B cell (primary cell): ENCODE results near the gene SRCAP. TPM values are rescaled to one million over a fixed set of nuclear protein-coding genes. Genes with fewer than 3 reads are reported as not detected.

Source experiments
- ATAC-seq: fragments of 200-7000 bp; cut with Tn5 transposase; one replicate; pipeline ENCODE4 v1.10.0; 2021; ENCODE audit warnings: low read depth, mild to moderate bottlenecking, moderate number of reproducible peaks, moderate library complexity
- CTCF ChIA-PET: fragments of 350-600 bp; sonication (Branson Sonifier 250); formaldehyde crosslinking; loops from one replicate; lab custom pipeline; 2021; ENCODE audit warnings: antibody characterized with exemption, inconsistent platforms; lab: Charles Lee
- POLR2A ChIA-PET: fragments of 350-600 bp; sonication (Branson Sonifier 250); formaldehyde crosslinking; loops from one replicate; lab custom pipeline; 2021; ENCODE audit warnings: antibody characterized with exemption; lab: Charles Lee
- DNase-seq: peaks from one replicate; pipeline ENCODE4 v3.0.0; 2013
- H2AFZ ChIP-seq: 2 replicates; pipeline ENCODE4 v1.6.1; 2012; ENCODE audit warnings: mild to moderate bottlenecking, low read depth, low read length; ENCODE audit not compliant: insufficient read depth, poor library complexity, severe bottlenecking
- H3K27ac ChIP-seq, 2 donors: 1 replicate in 1 of 2; 2 replicates in 1 of 2; pipeline ENCODE4 v1.5.1; 2012 to 2013; ENCODE audit warnings: low read length in 2 of 2, mild to moderate bottlenecking in 2 of 2, moderate library complexity in 1 of 2
- H3K27me3 ChIP-seq, 4 experiments: fragments of 200-600 bp in 1 of 4; sonication (generic) in 1 of 4; replicated peaks in 1 of 4; 1 replicate in 2 of 4; 2 replicates in 2 of 4; pipeline versions ENCODE4 v1.6.1 to v1.7.0; 2013 to 2016; ENCODE audit warnings: low read length in 3 of 4, mild to moderate bottlenecking in 2 of 4, mixed read lengths in 1 of 4, moderate library complexity in 1 of 4; ENCODE audit not compliant: insufficient read depth in 4 of 4, control insufficient read depth in 3 of 4; ENCODE audit errors: control extremely low read depth in 1 of 4
- H3K36me3 ChIP-seq, 2 experiments: replicated peaks in 1 of 2; 1 replicate in 1 of 2; 2 replicates in 1 of 2; pipeline versions ENCODE4 v1.6.1 to v1.7.1; 2013; ENCODE audit warnings: low read length in 1 of 2; ENCODE audit not compliant: insufficient read depth in 2 of 2, control insufficient read depth in 1 of 2; ENCODE audit errors: control extremely low read depth in 1 of 2, extremely low read depth in 1 of 2
- H3K4me1 ChIP-seq, 2 donors: fragments of 200-600 bp in 1 of 2; sonication (generic) in 1 of 2; 1 replicate in 1 of 2; 2 replicates in 1 of 2; pipeline versions ENCODE4 v1.5.1 to v1.6.1; 2013 to 2017; ENCODE audit warnings: low read length in 2 of 2; ENCODE audit not compliant: control insufficient read depth in 2 of 2, insufficient read depth in 2 of 2
- H3K4me2 ChIP-seq: replicated peaks from 2 replicates; pipeline ENCODE3; 2012; ENCODE audit warnings: mild to moderate bottlenecking, low read depth, low read length; ENCODE audit not compliant: poor library complexity, severe bottlenecking
- H3K4me3 ChIP-seq, 5 experiments: fragments of 200-600 bp in 1 of 5; sonication (generic) in 1 of 5; 1 replicate in 3 of 5; 2 replicates in 2 of 5; pipeline versions ENCODE4 v1.5.1 to v1.7.0; 2011 to 2016; ENCODE audit warnings: low read length in 4 of 5, mild to moderate bottlenecking in 4 of 5, low read depth in 2 of 5, control low read depth in 1 of 5, moderate library complexity in 1 of 5; ENCODE audit not compliant: insufficient read depth in 1 of 5; ENCODE audit errors: control extremely low read depth in 1 of 5, extremely low read depth in 1 of 5
- H3K79me2 ChIP-seq: fragments of 200-600 bp; sonication (generic); one replicate; pipeline ENCODE4 v1.6.0; 2016; ENCODE audit warnings: low read length; ENCODE audit not compliant: control insufficient read depth, insufficient read depth
- H3K9ac ChIP-seq: fragments of 200-600 bp; sonication (generic); 2 replicates; pipeline ENCODE4 v1.6.1; 2017; ENCODE audit warnings: mild to moderate bottlenecking, low read length, moderate library complexity
- H3K9me3 ChIP-seq, 3 donors: one replicate each; pipeline versions ENCODE4 v1.6.1 to v1.7.1; 2013; ENCODE audit warnings: low read length in 2 of 3; ENCODE audit not compliant: control insufficient read depth in 2 of 3, insufficient read depth in 1 of 3; ENCODE audit errors: control extremely low read depth in 1 of 3
- H4K20me1 ChIP-seq: 2 replicates; pipeline ENCODE4 v1.6.0; 2012; ENCODE audit warnings: mild to moderate bottlenecking, low read length; ENCODE audit not compliant: insufficient read depth, control insufficient read depth, poor library complexity, severe bottlenecking
- H3K27ac Mint-ChIP-seq: one replicate; pipeline ENCODE4 v1.8.0; 2021; ENCODE audit warnings: mixed read lengths
- H3K27me3 Mint-ChIP-seq: one replicate; pipeline ENCODE4 v1.8.0; 2021; ENCODE audit warnings: mixed read lengths
- H3K4me1 Mint-ChIP-seq: one replicate; pipeline ENCODE4 v1.8.0; 2021; ENCODE audit warnings: mixed read lengths
- H3K4me3 Mint-ChIP-seq: one replicate; pipeline ENCODE4 v1.8.0; 2021; ENCODE audit warnings: mixed read lengths
- H3K9me3 Mint-ChIP-seq: one replicate; pipeline ENCODE4 v1.8.0; 2022; ENCODE audit warnings: mixed read lengths; ENCODE audit not compliant: insufficient read depth
- EZH2 ChIP-seq: IDR thresholded peaks from 2 replicates; pipeline ENCODE4 v1.6.1; 2012; ENCODE audit warnings: borderline replicate concordance, low read depth, mild to moderate bottlenecking, moderate library complexity, low read length; ENCODE audit not compliant: insufficient read depth, poor library complexity, severe bottlenecking
- WGBS: methylation state at CpG from one replicate; pipeline ENCODE4 v1.1.5; 2013; ENCODE audit warnings: missing lambda C conversion rate; ENCODE audit not compliant: insufficient coverage; 5-methylcytosine and 5-hydroxymethylcytosine counted together
- intact Hi-C: fragments of 100-400 bp; cut with micrococcal nuclease; formaldehyde crosslinking; loops from one replicate; pipeline ENCODE4 v1.10.0; 2022
- polyA plus RNA-seq: library from polyadenylated mRNA; depleted of rRNA; stranded (reverse); fragments of >200 nt; gene quantifications from 2 replicates; pipeline ENCODE4 v1.2.3, GENCODE V29; 2012
- total RNA-seq, 2 donors: library from RNA; stranded (reverse); fragments of 120-200 nt in 1 of 2; gene quantifications; 1 replicate in 1 of 2; 2 replicates in 1 of 2; pipeline versions ENCODE4 v1.2.3 to v1.2.4, GENCODE V29; 2013 to 2022
- TF ChIP-seq, protein P1 (sequence below): fragments of 200-600 bp; IDR thresholded peaks from one replicate; pipeline ENCODE4 v1.8.0; 2022; ENCODE audit warnings: antibody characterized with exemption, mild to moderate bottlenecking

SRCAP gene
- total and polyA plus RNA-seq, 2 donors (not counting 1 experiment from before 2014, with no cell fraction given) = 20.9 to 145 TPM

DNA sequence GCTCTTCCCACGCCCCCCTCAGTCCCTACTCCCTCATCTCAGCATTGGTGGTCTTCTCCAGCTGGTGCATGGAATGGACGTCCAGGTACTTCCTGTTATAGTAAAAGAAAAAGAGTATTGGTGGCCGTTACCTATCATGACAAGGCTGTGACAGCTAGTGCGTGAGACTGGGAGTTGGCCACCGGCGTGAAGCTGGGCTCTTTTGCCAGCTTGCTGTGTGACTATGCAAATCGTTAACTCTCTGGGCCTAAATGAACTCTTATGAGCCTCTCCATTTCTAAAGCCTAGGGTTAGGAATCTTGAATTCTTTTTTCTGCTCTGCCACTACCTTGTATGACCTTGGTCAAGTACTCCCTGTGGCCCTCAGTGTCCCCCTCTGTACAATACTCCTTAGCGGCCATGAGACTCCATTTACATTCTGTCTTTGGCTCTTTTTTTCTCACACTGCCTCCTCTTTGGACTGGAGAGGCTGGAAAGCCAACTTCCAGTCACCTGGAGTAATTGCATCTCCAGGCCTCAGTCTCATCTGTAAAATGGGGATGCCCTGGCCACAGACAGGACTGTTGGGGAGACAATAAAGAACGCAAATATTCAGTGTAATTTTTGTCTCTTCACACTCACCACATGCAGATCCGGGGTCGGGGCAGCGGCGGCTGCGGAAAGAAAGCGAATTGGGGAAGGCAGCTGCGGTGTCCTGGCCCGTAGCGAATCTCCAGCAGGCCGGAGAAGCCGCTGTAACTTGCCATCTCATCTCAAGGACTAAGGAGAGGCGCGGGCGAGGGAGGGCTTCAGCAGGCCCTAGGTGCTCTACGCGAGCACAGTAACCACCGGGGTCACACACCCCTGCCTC lies 61.8 kb downstream of the SRCAP start:
- H3K4me2 ChIP-seq = peak overlapping the region; percentile 97
- peaks cover 0 to 42% of the 10 kb centered on the region in 2 experiments for H3K36me3 ChIP-seq
- H3K4me3 Mint-ChIP-seq = peak overlapping the region; percentile 98
- POLR2A ChIA-PET = interaction anchor here (2.1 kb wide), 1 partner anchor 12 kb away, joined by 9 read pairs; the partner anchor contains the start of gene PHKG2
- H2AFZ ChIP-seq = peak overlapping the region; percentile 94
- TF ChIP-seq, protein P1, sequence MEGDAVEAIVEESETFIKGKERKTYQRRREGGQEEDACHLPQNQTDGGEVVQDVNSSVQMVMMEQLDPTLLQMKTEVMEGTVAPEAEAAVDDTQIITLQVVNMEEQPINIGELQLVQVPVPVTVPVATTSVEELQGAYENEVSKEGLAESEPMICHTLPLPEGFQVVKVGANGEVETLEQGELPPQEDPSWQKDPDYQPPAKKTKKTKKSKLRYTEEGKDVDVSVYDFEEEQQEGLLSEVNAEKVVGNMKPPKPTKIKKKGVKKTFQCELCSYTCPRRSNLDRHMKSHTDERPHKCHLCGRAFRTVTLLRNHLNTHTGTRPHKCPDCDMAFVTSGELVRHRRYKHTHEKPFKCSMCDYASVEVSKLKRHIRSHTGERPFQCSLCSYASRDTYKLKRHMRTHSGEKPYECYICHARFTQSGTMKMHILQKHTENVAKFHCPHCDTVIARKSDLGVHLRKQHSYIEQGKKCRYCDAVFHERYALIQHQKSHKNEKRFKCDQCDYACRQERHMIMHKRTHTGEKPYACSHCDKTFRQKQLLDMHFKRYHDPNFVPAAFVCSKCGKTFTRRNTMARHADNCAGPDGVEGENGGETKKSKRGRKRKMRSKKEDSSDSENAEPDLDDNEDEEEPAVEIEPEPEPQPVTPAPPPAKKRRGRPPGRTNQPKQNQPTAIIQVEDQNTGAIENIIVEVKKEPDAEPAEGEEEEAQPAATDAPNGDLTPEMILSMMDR = no peak
- no peak for TF ChIP-seq EZH2
- no peaks in the 10 kb centered on the region for H3K27me3 ChIP-seq
- DNase-seq (no peak), ATAC-seq (no peak)
- H3K27ac ChIP-seq = peak overlapping the region; percentile 57 to 91
- peak overlapping the region; percentile 96 for H3K9ac ChIP-seq
- peaks cover 29% of the 10 kb centered on the region for H4K20me1 ChIP-seq
- H3K4me1 ChIP-seq = peaks cover 24 to 37% of the 10 kb centered on the region in 2 donors
- H3K27me3 Mint-ChIP-seq = no peaks in the 10 kb centered on the region
- peak overlapping the region; percentile 82 to 93 (median 90) for H3K4me3 ChIP-seq
- peaks cover 29% of the 10 kb centered on the region for H3K79me2 ChIP-seq
- intact Hi-C loops = loop anchor here (5.0 kb wide), 4 partner anchors 116 to 271 kb away; partner anchors contain the start of genes ORAI3 and STX4
- peak overlapping the region; percentile 95 for H3K27ac Mint-ChIP-seq
- WGBS = 21% methylated on average over 23 of the region's 26 CpGs
- no peaks in the 10 kb centered on the region for H3K9me3 Mint-ChIP-seq
- H3K4me1 Mint-ChIP-seq = peaks cover 34% of the 10 kb centered on the region
- CTCF ChIA-PET = no interaction called here
- no peaks in the 10 kb centered on the region for H3K9me3 ChIP-seq
